Lower leg skin (tissue), 3 donors: ENCODE measurements around the gene TLK1.

Experiments
- CTCF ChIP-seq, 3 donors: fragments of 450-650 bp; IDR thresholded peaks; one replicate each; pipeline ENCODE4 v1.5.1; 2016; ENCODE audit warnings: antibody characterized with exemption in 3 of 3, mild to moderate bottlenecking in 3 of 3, moderate library complexity in 2 of 3
- POLR2A ChIP-seq, 2 donors: fragments of 450-650 bp; IDR thresholded peaks; one replicate each; pipeline ENCODE4 v1.6.1; 2016 to 2017; ENCODE audit warnings: antibody characterized with exemption in 2 of 2, mild to moderate bottlenecking in 1 of 2, moderate library complexity in 1 of 2

- TF ChIP-seq POLR2A (IDR thresholded peaks at IDR 0.05): no peak
- TF ChIP-seq CTCF (IDR thresholded peaks at IDR 0.05): no peak
These were observed 217.7 kb downstream of the TLK1 start for GRCh38 chr2:170943041-170943440.
